HEK293T (cell line): Measurements from ENCODE around the gene SSH2.

ENCODE experiments used
- CTCF ChIA-PET: fragments of 350-600 bp; formaldehyde crosslinking; extraction: SDS; loops from one replicate; lab custom pipeline; 2021; ENCODE audit warnings: antibody characterized with exemption, inconsistent platforms; lab: Yijun Ruan, JAX
- POLR2A ChIA-PET: fragments of 350-600 bp; formaldehyde crosslinking; extraction: SDS; loops from one replicate; lab custom pipeline; 2020; ENCODE audit warnings: antibody characterized with exemption, inconsistent platforms; lab: Yijun Ruan, JAX
- DNase-seq: peaks from one replicate; pipeline ENCODE4 v3.0.0; 2012; ENCODE audit warnings: mixed read lengths; ENCODE audit errors: extremely low spot score
- ARNT ChIP-seq: fragments of 450-650 bp; IDR thresholded peaks from 2 replicates; pipeline ENCODE4 v1.6.1; 2017; ENCODE audit warnings: mild to moderate bottlenecking
- BHLHE40 ChIP-seq: fragments of 450-650 bp; IDR thresholded peaks from 2 replicates; pipeline ENCODE4 v1.6.1; 2016; ENCODE audit warnings: mild to moderate bottlenecking, moderate library complexity, borderline replicate concordance
- CTBP1 ChIP-seq: fragments of 450-650 bp; IDR thresholded peaks from 2 replicates; pipeline ENCODE4 v1.6.1; 2016; ENCODE audit warnings: borderline replicate concordance
- ELF4 ChIP-seq: fragments of 450-650 bp; IDR thresholded peaks from 2 replicates; pipeline ENCODE4 v1.6.1; 2017; ENCODE audit warnings: antibody characterized with exemption
- FOXA1 ChIP-seq: fragments of 450-650 bp; IDR thresholded peaks from 2 replicates; pipeline ENCODE4 v1.6.1; 2016; ENCODE audit warnings: mild to moderate bottlenecking
- FOXK2 ChIP-seq: fragments of 450-650 bp; IDR thresholded peaks from 2 replicates; pipeline ENCODE4 v1.6.1; 2016; ENCODE audit warnings: mild to moderate bottlenecking
- FOXM1 ChIP-seq: fragments of 450-650 bp; IDR thresholded peaks from 2 replicates; pipeline ENCODE4 v1.6.1; 2017; ENCODE audit warnings: mild to moderate bottlenecking, borderline replicate concordance
- HDGF ChIP-seq: fragments of 450-650 bp; IDR thresholded peaks from 2 replicates; pipeline ENCODE4 v1.6.1; 2017; ENCODE audit warnings: antibody characterized with exemption, borderline replicate concordance
- L3MBTL2 ChIP-seq: fragments of 450-650 bp; conservative IDR thresholded peaks from 2 replicates; pipeline ENCODE4 v1.6.1; 2016; ENCODE audit warnings: mild to moderate bottlenecking
- LEF1 ChIP-seq: fragments of 450-650 bp; IDR thresholded peaks from 2 replicates; pipeline ENCODE4 v1.6.1; 2017; ENCODE audit warnings: mild to moderate bottlenecking, borderline replicate concordance
- NFRKB ChIP-seq: fragments of 450-650 bp; IDR thresholded peaks from 2 replicates; pipeline ENCODE4 v1.6.1; 2016; ENCODE audit warnings: mild to moderate bottlenecking, moderate library complexity
- PKNOX1 ChIP-seq: fragments of 450-650 bp; IDR thresholded peaks from 2 replicates; pipeline ENCODE4 v1.6.1; 2016
- SP1 ChIP-seq: fragments of 450-650 bp; IDR thresholded peaks from 2 replicates; pipeline ENCODE4 v1.6.1; 2017
- SUZ12 ChIP-seq: fragments of 450-650 bp; IDR thresholded peaks from 2 replicates; pipeline ENCODE4 v1.6.1; 2016; ENCODE audit warnings: mild to moderate bottlenecking
- TARDBP ChIP-seq: fragments of 450-650 bp; IDR thresholded peaks from 2 replicates; pipeline ENCODE4 v1.6.1; 2016
- ZNF384 ChIP-seq: fragments of 450-650 bp; IDR thresholded peaks from 2 replicates; pipeline ENCODE4 v1.6.1; 2016

Gene SSH2

GRCh38 chr17:29578626-29579485 is 351.2 kb downstream of the SSH2 start:
- TF ChIP-seq TARDBP (no peak), FOXA1 (no peak), FOXM1 (no peak), ARNT (no peak), SP1 (no peak), BHLHE40 (no peak), HDGF (no peak), ZNF384 (no peak), SUZ12 (no peak), FOXK2 (no peak)
- ChIA-PET CTCF (interaction anchor here (1.1 to 4.1 kb wide), 2 partner anchors 13 to 353 kb away, joined by 3 to 26 read pairs; partner anchors contain the start of gene ANKRD13B), POLR2A (interaction anchor here (2.0 kb wide), 1 partner anchor 9 kb away, joined by 4 read pairs; no protein-coding TSS in a partner anchor)
- no peak for DNase-seq

GRCh38 chr17:29577385-29578211 is 352.4 kb downstream of the SSH2 start:
- POLR2A ChIA-PET = interaction anchor here (1.2 to 1.5 kb wide), 2 partner anchors 13 to 15 kb away, joined by 3 to 6 read pairs; partner anchors contain the start of gene ANKRD13B
- CTCF ChIA-PET = interaction anchor here (0.6 to 1.9 kb wide), 4 partner anchors 11 to 504 kb away, joined by 3 to 5 read pairs (median 5); partner anchors contain the start of gene ABHD15
- no peak for DNase-seq
- no peak for TF ChIP-seq L3MBTL2
- TF ChIP-seq CTBP1 = no peak

GRCh38 chr17:29577001-29577370 is 353.0 kb downstream of the SSH2 start:
- CTCF ChIA-PET = interaction anchor here (0.6 to 1.9 kb wide), 5 partner anchors 11 to 505 kb away, joined by 3 to 5 read pairs (median 5); partner anchors contain the start of gene ABHD15
- DNase-seq = no peak
- POLR2A ChIA-PET = interaction anchor here (1.2 to 1.5 kb wide), 2 partner anchors 14 to 15 kb away, joined by 3 to 6 read pairs; partner anchors contain the start of gene ANKRD13B
- TF ChIP-seq ARNT (no peak), HDGF (no peak), LEF1 (no peak), ZNF384 (no peak), L3MBTL2 (no peak), CTBP1 (no peak), PKNOX1 (no peak), ELF4 (no peak), NFRKB (no peak), SP1 (no peak), BHLHE40 (no peak), FOXA1 (no peak), SUZ12 (no peak), FOXK2 (no peak)

GRCh38 chr17:29576214-29577000 is 353.6 kb downstream of the SSH2 start:
- DNase-seq = no peak
- ChIA-PET CTCF (interaction anchor here (0.6 to 1.9 kb wide), 4 partner anchors 10 to 505 kb away, joined by 3 to 5 read pairs (median 4); partner anchors contain the start of gene ABHD15), POLR2A (interaction anchor here (1.2 to 1.5 kb wide), 2 partner anchors 15 to 16 kb away, joined by 3 to 6 read pairs; partner anchors contain the start of gene ANKRD13B)
- TF ChIP-seq FOXK2 = no peak
- TF ChIP-seq BHLHE40 = no peak
